ENCODE measurements around the gene WASHC4.
"Not testable (repeated sequence)": the region's sequence is repeated elsewhere in the genome, so short reads cannot be mapped to it uniquely, and the experiment has no call there.

WASHC4 gene

DNA sequence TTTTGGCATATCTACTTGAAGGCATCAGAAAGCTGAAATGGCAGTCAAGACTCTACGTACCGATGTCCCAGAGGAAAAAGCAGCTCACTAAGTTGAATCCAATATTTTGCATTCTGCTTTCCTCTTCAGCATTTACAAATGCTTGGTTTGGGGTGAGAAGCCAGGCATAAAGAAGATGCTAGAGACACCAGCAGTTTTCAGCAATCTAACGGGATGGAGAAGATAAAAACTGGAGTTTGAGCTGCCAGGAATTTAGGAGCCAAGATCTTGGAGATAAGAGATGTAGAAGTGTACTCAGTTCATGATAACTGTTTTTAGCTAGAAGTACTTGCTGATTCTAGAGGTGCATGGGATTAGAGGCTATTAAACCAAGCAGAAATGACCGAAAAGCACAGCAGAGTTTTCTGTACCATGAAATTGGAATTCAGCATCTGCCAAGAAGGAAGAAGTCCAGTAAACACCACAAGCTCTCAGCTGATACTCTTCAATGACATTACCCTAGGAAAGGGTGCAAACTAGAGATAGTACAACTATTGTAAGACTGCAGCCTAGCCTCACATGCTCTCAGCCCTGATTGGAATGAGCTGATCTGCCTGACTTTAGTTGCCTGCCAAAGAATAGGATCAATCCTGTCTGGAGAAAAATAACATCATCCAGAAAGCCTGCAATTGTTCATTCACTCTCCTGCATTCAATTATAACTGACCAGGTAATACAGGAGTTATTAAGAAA lies 15.9 kb upstream of the WASHC4 start:
- DNase-seq, result no peak

DNA sequence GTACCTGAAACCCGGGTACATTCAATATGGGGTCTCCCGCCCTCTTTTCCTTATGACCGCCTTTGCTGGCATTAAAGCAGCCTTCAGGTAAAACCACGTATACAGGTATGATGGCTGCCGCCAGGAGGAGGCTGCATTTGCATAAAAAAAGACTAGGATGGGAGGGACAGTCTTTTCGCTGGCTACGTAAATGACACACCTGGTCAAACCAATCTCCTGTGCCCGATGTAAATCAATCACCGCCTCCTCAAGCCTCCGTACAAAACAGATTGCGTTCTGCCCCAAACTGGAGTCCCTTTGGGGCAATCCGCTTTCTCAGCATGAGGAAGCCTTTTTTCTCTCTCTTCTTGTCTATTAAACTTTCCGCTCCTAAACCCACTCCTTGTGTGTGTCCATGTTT lies 15.2 kb upstream of the WASHC4 start:
- no peak for DNase-seq

DNA sequence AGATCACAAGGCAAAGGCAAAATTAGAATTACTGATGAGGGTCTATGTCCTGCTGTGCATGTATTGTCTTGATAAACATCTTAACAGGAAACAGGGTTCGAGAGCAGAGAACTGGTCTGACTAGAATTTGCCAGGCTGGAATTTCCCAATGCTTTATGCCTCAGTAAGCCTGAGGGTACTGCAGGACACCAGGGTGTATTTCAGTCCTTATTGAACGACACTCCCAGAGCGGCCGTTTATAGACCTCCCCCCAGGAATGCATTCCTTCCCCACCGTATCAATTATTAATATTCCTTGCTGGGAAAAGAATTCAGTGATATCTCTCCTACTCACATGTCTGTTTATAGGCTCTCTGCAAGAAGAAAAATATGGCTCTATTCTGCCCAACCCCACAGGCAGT lies 12.2 kb upstream of the WASHC4 start:
- not testable (repeated sequence) for DNase-seq

DNA sequence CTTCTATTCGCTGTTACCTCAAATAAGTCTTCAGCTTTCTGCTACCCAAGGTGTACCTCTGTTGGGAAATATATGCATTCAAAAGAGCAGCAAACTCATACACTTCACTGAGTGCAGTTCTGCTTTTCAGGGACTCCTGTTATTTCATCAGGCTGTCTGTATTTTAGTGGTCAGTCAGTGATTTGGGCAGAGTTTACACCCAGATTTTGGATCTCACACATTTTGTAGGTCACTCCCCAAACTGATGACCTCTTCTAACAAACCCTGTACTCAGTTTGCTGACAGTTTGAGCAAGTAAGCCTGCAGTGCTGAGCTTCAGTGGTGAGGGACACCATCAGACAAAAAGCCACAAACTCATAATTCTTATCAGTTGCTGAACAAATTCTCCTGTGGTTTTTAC lies 8.2 kb upstream of the WASHC4 start:
- no peak for DNase-seq

GRCh38 chr12:105100207-105100985 lies 7.1 kb upstream of the WASHC4 start:
- DNase-seq, result no peak

DNA sequence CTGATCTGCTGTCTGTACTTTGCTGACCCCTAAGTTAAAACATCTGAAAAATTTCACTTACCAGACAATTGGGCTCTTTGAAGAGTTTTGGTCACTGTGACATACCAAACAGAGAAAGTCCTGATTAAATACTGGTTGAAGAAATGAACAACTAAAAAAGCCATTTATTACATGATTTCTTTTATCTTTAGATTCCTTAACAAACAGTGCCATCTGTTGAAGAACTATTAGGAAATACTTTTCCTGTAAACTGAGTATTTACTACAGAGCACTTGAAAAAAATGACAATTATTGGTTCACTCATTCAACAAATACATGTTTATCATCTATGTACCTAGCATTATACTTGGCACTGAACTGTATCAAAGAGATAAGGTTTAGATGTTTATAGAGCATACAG lies 6.5 kb upstream of the WASHC4 start:
- no peak for DNase-seq

GRCh38 chr12:105102673-105103072 lies 4.9 kb upstream of the WASHC4 start:
- DNase-seq, result no peak

DNA sequence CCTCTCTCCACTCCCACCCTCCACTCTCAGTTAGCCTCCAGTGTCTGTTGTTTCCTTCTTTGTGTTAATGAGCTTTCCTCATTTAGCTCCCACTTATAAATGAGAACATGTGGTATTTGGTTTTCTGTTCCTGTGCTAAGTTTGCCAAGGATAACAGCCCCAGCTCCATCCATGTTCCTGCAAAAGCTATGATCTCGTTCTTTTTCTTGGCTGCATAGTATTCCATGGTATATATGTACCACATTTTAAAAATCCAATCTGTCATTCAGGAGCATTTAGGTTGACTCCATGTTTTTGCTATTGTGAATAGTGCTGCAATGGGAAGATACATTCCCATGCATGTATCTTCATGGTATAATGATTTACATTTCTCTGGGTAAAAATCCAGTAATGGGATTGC lies 2.8 kb upstream of the WASHC4 start:
- no peak for DNase-seq

DNA sequence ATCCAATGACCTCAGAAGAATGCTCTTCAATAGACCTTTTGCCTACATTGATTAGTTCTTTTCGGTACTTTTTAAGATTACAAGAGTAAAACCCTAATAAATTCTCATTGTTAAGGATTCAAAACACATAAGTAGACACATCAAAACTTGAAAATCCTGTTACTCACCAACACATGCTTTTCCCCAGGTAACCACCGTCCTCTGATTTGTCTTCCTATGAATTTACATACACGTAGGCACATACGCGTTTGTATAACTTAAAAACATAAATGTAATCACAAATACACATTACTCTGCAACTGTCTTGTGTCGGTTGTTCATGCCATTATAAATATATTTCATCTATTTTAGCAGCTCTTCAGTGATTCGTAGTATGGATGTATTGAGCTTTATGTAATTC lies 910 bp upstream of the WASHC4 start:
- no peak for DNase-seq

DNA sequence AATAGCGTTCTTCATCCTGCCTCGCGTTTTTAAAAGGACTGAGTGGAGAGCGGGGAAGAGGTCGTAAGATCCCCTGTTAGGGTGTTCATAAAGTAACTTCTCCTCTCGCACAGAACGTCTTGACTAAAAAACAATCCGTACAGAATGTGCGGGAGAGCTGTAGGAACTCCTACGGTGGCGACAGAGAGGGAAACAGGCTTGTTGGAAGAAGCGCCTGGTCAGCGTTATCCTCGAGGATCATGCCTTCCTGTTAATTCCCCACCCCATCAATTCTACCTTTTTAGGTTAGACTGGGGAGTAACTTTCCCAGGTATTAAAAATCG lies 399 bp upstream of the WASHC4 start:
- no peak for DNase-seq

GRCh38 chr12:105109465-105110212 lies 2.1 kb downstream of the WASHC4 start:
- DNase-seq, result no peak

- no peak for DNase-seq
These were observed 3.3 kb downstream of the WASHC4 start for GRCh38 chr12:105110851-105111250.

GRCh38 chr12:105113094-105113493 lies 5.6 kb downstream of the WASHC4 start:
- no peak for DNase-seq

DNA sequence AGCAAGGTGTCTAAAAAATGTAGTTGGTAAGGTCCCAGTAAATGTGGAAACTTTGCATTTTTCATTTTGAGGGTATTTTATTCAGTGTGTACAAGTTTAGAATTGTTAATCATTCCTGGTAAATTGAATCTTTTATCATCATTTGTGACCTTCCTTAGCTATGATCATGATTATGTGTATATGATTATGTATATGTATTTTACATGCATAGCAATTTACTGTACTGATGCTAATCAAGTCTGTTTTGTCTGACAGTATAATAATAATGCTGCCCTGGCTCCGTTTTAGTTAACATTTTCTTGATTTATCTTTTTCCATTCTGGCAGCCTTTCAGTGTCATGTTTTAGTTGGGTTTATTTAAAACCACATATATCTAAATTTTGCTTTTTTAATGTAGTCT lies 9.4 kb downstream of the WASHC4 start:
- no peak for DNase-seq

DNA sequence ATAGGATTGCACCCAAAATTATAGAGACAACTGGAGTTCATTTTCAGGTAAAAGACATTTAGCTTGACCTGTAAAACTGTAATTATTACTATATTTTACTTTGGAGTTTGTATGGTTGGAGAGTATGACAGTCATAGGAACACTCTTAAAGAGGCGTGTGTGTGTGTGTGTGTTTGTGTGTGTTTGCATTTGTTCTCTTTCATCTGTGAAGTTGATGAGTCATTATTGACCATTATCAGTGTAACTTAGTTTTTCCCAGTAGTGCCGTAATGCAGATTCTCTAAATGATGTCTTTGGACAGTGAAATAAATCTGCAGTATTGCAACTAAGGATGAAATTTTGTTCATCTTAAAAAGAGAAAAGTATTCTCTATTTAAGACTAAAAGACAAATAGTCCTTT lies 13.0 kb downstream of the WASHC4 start:
- no peak for DNase-seq

- no peak for DNase-seq
These were observed 30.7 kb downstream of the WASHC4 start for GRCh38 chr12:105138248-105138647.

GRCh38 chr12:105141320-105141922 lies 33.9 kb downstream of the WASHC4 start:
- DNase-seq, result no peak

- DNase-seq, result no peak
These were observed 34.7 kb downstream of the WASHC4 start for GRCh38 chr12:105142259-105142658.

GRCh38 chr12:105156260-105156659 lies 48.7 kb downstream of the WASHC4 start:
- no peak for DNase-seq

DNA sequence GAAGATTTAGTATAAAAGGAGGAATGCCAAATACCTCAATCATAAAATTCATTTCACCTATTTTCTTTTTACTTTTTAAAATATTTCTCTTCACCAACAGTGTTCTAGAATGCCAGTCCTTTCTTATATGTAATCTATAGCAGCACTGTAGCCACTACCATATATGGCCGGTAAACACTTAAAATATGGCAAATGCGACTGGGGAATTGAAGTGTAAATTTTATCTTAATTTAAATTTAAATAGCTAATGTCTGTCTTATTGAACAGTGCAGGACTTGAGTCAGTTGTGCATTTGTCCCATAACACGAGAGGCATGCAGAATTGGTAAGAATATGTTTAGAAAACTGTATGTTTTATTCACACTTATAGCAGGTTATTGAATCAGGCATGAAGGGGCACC lies 50.1 kb downstream of the WASHC4 start:
- no peak for DNase-seq

DNA sequence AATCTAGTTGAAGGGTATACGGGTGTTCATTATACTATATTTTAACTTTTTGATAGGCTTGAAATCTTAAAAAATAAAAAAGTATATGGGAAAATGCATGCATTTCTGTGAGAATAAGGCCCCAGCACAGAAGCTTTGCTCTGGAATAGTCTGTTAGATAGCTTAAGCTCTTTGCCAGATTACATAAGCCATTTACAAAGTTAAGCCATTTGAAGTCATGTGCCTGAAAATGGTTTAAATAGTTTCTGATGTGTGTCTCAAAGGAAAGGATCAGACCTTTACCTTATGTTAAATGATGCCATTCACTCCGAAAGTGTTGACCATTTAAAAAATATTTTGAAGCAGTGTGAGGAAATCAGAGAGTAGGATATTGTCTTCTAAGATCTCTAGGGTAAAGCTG lies 51.3 kb downstream of the WASHC4 start:
- DNase-seq, result no peak

- no peak for DNase-seq
These were observed 54.6 kb downstream of the WASHC4 start for GRCh38 chr12:105162174-105162573.

GRCh38 chr12:105164068-105164467 lies 56.5 kb downstream of the WASHC4 start:
- DNase-seq, result no peak

GRCh38 chr12:105166736-105167135 lies 59.2 kb downstream of the WASHC4 start:
- DNase-seq, result no peak
